ENCODE results near the gene SAMD4B.

SAMD4B gene

DNA sequence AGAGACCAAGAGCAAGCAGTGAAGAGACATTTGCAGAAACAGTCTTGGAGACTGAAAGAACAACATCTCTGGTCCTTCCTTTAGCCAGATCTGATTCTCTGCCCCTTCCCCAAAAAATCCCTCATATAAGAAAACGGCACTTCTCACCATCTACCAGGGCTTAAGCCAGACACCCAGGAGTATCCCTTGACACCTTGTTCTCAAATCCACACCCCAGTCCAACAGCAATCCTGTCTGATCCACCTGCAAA lies 68.5 kb downstream of the SAMD4B start:
- DNase-seq, result no peak

DNA sequence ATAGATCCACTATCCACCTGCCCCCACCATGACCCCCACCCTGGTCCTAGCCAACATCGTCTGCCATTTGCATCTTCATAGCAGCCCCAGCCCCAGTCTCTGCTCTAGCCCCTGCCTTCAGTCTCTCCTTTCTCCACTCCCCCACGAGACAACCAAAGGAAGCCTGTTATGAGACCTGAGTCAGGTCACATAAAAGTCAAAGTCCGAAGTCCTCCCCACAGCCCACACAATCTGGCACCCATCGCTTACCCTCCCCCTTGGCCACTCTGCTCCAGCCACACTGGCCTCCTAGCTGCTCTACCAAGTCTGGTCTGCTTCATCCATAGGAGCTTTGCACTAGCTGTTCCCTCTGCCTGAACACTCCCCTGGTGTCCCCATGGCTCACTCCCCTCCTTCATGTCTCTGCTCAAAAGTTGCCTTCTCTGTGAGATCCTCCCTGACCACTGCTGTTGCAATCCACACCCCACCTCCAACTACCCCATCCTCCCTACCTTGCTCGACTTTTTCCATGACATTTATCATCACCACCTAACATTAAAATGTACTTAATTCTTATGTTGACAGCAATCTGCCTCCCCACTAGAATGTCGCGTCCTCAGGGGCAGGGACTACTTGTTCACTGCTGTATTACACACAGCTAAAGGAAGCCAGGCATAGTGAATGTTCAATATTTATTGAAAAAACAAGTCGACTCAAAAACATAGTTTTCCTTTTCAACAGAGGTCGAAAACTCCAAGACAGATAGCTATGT lies 69.0 kb downstream of the SAMD4B start:
- no peak for DNase-seq

DNA sequence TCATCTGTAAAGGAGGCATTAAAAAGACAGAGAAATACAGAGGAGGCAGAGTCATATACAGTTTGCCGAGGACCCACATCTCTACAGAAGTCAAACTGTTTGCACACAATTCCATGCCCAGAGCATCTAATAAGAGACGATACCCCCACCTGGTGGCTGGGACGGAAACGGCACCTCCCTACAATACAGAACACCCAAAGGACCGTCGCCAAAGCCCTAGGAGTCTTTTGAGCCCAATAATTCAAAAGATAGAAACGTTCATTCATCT lies 69.5 kb downstream of the SAMD4B start:
- peak; percentile 93 for DNase-seq

DNA sequence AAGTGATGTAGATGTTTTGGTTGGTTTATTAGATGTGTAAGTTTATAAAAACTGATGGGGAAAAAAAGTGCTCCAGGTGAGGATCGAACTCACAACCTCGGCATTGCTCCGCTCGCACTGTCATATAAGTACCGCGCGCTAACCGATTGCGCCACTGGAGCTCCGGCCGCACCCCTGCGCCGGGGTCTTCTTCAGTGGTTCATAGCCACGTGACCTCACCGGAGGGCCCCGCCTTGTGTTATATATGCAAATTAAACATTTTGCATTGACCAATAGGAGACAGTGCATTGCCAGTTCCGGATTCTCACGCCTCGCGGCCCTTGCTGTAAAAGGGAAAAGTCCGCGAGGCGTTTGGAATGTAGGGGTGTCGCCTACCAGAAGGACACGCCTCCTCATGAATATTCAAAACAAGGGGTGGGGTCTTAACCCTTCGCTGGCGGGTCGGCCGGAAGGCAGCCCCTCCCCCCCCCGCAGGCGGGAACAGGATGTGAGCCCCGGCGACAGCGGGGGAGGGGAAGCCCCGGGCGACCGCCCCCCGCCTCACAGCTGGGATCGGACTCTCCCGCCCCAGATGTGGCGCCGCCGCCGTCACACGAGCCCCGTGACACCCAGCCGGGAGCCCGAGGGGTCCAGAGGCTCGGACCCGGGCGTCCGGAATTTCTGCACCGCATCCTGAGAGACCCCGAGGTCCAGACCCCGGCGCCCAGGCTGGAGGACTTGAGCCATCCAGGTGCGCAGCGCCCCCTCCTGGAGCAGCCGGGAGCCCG lies 70.1 kb downstream of the SAMD4B start, which contains the start of gene PLEKHG2:
Gene PLEKHG2, plus strand, starts transcription at position 570 of the 767 bp plus-strand sequence. CDS start 1,418 bp downstream, outside the sequence.
- DNase-seq, result peak; percentile 99

DNA sequence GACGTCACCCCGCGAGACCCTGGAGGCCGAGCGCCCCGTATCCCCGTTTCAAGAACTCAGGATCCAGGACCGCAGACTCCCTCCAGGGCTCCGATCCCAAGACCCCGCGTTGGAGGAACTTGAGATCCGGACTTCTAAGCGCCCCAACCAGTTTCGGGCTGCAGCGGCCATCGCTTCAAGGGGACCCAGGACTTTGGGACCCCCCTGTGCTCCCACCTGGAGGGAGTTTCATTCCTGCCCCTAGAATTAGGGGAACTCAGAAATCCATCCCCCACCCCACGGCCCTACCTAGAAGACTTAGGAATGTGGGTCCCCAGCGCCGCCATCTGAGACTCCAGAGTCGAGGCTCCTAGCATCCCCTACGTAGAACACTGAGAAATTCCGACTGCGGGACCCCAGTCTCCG lies 70.6 kb downstream of the SAMD4B start:
- no peak for DNase-seq

DNA sequence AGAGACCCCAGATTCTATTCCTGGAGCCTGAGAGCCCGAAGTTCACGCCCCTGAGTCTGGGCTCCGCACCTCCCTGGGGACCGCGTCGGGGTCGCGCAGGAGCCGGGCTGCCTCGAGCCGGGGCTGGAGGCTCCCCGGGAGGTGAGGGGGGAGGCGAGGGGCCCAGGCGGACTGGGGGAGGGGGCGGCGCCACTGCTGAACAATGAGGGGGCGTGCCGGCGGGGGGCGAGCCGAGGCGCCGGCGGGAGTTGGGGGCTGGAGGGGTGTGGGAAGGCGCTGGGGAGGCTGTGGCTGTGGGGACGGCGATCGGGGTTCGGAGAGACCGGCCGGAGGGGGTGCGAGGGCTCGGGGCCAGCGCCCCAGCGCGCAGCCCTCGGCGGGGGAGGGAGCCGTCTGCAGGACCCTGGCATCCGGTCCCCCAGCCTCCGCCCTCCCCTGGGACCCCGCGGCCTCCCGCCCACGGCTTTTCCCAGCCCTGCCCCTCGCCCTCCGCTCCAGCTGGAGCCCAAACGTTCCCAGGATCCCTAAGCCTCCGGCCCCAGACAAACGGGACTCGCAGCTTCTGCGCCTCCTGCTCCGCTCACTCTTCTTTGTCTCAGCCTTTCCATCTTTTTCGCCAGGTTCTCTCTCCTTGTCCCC lies 71.2 kb downstream of the SAMD4B start:
- DNase-seq, result no peak

DNA sequence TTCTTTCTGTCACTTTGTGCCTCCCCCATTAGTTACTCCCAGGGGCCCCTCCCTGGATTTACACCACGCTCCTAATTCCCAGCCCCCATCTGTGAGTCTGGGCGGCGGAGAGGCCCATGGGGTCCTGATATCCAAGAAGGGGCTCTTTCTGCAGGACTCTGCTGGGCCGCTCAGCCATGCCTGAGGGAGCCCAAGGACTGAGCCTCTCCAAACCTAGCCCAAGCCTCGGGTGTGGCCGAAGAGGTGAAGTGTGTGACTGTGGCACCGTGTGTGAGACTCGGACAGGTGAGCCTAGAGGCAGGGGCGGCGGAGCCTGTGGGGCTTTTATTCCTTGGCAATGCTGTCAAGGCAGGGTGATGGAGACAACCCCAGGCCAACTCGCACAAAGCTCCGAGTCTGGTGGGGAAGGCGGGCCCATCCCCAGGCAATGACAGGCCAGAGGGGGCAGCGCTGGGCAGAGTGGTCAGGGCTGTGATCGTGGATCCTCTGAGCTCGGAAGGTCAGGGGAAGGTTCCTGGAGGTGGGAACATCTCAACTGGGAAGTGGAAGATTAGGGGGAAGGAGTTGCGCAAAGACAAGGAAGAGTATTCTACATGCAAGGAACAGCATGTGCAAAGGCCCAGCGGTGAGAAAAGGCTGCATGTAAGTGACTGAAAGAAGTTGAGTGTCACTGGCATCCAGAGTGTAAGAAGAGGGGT lies 71.8 kb downstream of the SAMD4B start:
- no peak for DNase-seq

DNA sequence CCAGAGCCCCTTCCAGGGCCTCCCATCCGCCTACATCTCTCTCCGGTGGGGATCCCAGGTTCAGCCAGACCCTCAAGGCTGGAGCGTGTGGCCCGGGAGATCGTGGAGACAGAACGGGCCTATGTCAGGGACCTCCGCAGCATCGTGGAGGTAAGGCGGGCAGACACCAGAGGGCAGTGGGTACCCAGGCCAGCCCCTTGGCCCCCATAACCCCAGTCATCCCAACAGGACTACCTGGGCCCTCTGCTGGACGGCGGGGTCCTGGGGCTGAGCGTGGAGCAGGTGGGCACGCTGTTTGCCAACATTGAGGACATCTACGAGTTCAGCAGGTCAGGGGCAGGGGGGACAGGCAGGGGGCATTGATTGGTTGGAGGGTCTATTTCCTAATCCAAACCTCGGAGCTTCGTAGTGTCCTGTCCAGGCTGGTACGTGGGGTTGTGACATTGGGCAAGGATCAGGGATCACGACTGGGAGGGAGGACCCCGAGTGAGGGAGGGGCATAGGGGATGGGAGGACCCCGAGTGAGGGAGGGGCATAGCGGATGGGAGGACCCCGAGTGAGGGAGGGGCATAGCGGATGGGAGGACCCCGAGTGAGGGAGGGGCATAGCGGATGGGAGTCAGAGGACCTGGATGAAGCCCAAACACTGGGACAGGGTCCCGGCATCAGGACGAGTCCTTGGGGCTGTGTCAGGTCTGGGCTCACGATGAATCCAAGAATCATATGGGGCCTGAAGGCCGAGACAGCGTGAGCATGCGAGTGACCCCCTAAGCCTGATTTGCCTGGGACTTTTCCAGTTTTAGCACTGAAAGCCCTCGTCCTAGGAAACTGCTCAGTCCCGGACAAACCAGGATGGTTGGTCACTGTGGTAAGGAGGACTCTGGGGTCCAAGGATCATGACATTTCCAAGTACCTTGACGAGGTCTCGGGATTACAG lies 73.2 kb downstream of the SAMD4B start:
- DNase-seq, result no peak

DNA sequence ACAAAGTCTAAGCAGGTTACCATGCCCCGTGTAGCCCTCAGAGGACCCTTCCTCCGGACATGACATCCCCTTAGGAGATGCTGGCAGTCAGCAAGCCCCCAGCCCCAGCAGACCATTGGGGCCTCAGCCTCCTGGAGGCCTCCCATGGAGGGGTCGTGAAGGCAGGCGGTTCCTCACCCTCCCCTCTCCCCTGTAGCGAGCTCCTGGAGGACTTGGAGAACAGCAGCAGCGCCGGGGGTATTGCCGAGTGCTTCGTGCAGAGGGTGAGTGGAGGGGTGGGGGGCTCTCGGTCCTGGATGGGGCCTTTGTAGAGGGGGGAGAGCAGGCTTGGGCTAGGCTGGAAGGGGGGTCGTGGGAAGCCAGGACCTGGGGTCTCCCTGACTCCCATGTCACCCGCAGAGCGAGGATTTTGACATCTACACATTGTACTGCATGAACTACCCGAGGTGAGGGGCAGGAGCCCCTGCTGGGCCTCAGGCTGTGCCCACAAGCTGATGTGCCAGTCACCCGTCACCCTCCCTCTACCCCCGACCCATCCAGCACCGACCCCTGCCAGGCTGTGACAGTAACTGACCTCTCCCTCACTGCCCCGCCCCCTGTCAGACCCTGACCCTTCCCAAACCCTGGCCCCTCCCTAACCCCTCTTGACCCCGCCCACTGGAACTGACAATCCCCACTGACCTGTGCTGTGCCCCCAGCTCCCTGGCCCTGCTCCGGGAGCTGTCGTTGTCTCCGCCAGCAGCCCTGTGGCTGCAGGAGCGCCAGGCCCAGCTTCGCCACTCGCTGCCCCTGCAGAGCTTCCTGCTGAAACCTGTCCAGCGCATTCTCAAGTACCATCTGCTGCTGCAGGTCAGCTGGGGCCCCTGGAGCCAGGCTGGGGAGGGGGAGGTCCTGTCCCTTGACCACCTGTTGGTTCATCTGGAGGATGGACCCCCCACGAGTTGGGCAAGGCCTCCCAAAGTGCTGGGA lies 74.2 kb downstream of the SAMD4B start:
- no peak for DNase-seq

DNA sequence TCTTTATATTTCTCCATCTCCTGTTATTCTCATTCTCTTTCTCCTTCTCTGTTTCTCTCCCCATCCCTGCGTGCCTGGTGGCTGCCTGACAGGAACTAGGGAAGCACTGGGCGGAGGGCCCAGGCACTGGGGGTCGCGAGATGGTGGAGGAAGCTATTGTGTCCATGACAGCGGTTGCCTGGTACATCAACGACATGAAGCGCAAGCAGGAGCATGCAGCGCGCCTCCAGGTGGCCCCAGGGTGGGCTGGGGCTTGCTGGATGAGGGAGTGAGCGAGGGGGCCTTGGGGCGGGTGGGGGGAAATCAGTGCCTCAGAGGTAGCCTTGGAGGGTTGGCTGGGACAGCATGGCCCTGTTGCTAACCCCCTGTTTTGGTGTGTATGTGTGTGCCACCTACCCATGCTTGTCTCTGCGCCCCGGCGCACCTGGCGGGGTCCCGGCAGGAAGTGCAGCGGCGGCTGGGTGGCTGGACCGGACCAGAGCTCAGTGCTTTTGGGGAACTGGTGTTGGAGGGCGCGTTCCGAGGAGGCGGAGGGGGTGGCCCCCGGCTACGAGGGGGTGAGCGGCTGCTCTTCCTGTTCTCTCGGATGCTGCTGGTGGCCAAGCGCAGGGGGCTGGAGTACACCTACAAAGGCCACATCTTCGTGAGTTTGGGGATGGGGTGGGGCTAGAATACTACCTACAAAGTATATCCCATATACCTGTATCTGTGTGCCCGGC lies 75.4 kb downstream of the SAMD4B start:
- DNase-seq, result no peak

DNA sequence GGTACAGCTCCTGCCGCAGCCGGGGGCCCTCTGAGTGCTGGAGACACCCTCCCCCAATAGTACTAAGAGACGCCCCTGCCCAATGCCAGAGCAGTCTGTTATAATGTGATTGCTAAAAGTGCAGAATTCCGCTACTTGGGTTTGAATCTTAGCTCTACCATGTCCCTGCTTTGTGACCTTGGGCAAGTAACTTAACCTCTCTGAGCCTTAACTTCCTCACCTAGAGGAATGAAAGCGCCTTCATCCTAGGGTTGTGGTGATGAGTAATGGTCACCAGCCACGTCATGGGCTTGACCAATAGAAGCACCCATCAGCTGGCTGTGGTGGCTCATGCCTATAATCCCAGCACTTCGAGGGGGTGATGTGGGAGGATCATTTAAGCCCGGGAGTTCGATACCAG lies 76.8 kb downstream of the SAMD4B start:
- no peak for DNase-seq

DNA sequence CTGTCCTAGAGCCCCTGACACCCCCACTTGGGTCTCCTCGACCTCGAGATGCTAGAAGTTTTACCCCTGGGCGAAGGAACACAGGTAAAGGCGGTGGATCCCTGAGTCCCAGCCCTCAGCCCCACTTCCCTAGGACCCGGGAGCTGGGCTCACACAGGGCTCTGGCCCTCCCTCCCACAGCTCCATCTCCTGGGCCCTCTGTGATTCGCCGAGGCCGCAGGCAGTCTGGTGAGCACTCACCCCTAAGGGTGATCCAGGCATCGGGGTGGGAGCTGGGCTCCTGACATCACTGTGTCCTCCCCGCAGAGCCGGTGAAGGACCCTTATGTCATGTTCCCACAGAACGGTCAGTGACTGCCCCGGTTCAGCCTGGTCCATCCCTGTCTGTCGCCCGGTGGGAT lies 78.5 kb downstream of the SAMD4B start:
- no peak for DNase-seq

DNA sequence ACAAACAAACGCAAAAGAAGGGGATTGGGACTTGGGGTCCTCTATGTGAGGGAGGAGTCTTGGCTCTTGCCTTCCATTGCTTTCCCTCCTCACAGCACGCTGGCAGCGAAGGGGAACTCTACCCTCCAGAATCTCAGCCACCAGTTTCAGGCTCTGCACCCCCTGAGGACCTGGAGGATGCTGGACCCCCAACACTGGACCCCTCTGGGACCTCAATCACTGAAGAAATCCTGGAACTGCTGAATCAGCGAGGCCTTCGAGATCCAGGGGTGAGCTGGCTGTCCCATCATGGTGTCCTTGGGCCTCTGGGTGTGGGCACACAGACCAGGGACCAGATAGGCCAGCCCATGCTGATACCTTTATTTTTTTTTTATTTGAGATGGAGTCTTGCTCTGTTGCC lies 79.8 kb downstream of the SAMD4B start:
- no peak for DNase-seq

DNA sequence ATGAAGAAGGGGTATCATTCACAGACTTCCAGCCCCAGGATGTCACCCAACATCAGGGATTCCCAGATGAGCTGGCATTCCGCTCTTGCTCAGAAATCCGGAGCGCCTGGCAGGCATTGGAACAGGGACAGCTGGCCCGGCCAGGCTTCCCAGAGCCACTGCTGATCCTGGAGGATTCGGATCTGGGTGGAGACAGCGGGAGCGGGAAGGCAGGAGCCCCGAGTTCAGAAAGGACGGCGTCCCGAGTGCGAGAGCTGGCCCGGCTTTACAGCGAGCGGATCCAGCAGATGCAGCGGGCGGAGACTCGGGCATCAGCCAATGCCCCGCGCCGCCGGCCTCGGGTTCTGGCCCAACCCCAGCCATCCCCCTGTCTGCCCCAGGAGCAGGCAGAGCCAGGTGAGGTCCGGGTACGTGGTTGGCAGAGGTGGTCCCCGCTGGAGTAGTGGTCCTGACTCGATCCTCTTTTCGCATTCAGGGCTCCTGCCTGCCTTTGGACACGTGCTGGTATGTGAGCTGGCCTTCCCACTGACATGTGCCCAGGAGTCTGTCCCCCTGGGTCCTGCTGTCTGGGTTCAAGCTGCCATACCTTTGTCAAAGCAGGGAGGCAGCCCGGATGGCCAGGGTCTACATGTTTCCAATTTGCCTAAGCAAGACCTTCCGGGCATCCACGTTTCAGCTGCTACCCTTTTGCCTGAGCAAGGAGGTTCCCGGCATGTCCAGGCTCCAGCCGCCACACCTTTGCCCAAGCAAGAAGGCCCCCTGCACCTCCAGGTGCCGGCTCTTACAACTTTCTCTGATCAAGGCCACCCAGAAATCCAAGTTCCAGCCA lies 81.3 kb downstream of the SAMD4B start:
- no peak for DNase-seq

DNA sequence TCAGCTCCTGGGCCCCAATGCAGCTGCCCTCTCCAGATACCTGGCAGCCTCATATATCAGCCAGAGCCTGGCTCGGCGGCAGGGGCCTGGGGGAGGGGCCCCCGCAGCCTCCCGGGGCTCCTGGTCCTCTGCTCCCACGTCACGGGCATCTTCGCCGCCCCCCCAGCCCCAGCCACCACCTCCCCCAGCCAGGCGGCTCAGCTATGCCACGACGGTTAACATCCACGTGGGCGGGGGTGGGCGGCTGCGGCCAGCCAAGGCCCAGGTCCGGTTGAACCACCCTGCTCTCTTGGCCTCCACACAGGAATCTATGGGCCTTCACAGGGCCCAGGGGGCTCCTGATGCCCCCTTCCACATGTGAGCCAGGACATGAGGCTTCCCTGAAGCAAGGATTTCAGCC lies 82.7 kb downstream of the SAMD4B start:
- DNase-seq, result no peak

DNA sequence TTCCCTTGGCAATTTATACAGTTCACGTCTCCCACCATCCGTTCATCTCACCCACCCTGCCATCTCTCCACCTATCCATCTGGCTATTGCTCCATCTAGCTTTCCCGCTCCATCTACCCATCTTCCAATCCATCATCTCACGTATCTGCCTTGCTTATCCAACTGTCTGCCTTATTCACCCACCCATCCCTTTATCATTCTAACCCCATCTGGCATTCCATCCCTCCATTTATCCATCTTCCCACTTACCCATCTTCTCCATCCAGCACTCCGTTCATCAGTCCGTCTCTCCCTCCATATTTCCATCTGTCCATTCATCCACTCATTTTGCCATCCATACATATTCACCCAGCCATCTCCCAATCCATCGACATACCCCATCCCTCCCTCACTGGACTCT lies 83.5 kb downstream of the SAMD4B start:
- no peak for DNase-seq

DNA sequence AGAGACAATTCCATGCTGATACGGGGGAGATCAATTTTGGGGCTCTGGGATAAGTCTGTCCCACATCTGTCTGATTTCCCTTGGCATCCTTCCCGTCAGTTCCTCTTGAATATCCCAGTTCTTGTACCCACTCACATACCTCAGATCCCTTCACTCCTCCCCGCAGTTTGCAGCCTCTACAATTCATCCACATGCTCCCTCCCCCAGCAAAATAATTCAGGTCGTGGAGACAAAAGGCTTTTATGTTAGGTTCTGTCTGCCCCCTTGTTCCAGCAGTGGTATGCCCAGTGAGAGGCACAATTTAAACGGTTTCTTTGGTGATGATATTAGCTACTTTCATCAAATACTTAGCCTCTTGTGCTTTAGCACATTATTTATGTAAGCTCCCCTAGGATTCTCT lies 83.9 kb downstream of the SAMD4B start:
- DNase-seq, result no peak

DNA sequence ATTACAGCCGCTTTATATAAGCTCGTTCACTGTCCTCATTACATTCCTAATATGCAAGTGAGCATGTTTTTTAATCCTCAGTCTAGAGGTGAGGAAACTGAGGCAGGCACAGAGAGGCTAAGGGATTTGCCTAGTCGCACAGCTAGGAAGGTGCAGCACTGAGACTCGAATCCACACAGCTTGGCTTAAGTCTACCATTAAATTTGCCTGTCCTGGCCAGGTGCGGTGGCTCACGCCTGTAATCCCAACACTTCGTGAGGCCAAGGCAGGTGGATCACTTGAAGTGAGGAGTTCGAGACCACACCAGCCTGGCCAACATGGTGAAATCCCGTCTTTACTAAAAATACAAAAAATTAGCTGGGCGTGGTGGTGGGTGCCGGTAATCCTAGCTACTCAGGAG lies 85.5 kb downstream of the SAMD4B start:
- DNase-seq, result no peak

DNA sequence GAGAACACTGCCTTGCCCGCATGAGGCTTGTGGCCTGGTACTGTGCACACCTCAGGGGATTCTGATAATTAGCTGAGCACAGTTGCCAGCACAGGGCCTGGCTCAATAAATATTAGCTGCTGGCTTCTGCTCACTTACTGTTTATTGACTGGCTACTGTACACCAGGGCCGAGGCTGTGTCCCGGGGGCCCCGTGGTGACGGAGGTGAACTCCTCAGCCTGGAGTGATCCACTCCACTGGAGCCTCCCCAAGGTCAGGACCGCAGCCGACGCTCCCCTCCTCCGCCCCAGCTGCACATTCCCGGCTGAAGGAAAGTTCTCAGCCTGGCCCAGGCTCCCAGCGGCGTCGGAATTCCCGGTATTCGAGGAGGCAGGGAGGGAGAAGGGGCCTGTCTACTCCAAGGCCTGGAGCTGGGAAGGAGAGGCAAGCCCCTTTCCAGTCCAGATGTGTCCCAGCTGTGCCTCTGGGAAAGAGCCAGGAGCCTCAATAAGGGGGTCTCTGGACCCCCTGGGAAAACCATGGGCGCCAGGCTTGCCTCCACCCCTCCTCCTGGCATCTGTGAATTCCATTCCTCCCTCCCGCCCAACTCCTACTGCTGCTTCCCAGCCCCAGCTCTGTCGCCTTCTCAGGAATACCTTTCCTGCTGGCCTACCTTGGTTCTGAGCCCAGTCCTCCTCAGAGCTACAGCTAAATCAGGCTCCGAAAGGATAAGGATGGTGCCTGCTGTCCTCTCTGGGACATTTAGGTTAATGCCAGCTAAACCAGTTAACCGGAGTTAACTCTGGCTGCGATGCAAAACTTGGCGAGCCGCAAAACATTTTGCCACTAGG lies 86.3 kb downstream of the SAMD4B start:
- DNase-seq, result no peak
